Measurements from ENCODE around the gene PLCH1. TPM values are rescaled to one million over a fixed set of nuclear protein-coding genes. Genes with fewer than 3 reads are reported as not detected.
A peak's percentile ranks its signal among the peaks of the same experiment; 100 is the strongest.

The PLCH1 gene
- total and polyA plus RNA-seq, 2 donors (not counting 1 experiment from before 2014, with no cell fraction given): under 0.01 to 0.03 TPM

DNA sequence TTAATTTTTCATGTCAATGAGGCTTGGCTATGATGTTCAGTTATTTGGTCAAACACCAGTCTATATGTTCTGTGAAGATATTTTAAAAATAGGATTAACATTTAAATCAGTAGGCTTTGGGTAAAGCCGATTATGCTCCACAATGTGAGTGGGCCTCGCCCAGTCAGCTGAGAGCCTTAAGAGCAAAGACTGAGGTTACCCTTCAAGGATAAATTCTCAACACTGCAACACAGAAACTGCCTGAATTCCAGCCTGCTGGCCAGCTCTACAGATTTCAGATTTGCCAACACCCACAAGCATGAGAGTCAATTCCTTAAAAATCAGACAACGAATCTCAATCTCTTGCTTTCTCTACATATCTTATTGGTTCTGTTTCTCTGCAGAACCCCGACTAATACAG is 188.3 kb downstream of the PLCH1 start:
- no peak overlapping the region for H3K4me2 ChIP-seq (ENCODE audit: extremely low read depth, insufficient read depth, low read length)
- no peaks in the 10 kb centered on the region for H3K27me3 ChIP-seq (ENCODE audit: control insufficient read depth, insufficient read depth, low read length)
- H3K9me3 ChIP-seq (ENCODE audit: control insufficient read depth, insufficient read depth, low read depth, low read length): no peaks in the 10 kb centered on the region
- H3K9ac ChIP-seq (ENCODE audit: insufficient read depth, low read length): no peak overlapping the region
- TF ChIP-seq, protein P1, sequence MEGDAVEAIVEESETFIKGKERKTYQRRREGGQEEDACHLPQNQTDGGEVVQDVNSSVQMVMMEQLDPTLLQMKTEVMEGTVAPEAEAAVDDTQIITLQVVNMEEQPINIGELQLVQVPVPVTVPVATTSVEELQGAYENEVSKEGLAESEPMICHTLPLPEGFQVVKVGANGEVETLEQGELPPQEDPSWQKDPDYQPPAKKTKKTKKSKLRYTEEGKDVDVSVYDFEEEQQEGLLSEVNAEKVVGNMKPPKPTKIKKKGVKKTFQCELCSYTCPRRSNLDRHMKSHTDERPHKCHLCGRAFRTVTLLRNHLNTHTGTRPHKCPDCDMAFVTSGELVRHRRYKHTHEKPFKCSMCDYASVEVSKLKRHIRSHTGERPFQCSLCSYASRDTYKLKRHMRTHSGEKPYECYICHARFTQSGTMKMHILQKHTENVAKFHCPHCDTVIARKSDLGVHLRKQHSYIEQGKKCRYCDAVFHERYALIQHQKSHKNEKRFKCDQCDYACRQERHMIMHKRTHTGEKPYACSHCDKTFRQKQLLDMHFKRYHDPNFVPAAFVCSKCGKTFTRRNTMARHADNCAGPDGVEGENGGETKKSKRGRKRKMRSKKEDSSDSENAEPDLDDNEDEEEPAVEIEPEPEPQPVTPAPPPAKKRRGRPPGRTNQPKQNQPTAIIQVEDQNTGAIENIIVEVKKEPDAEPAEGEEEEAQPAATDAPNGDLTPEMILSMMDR (conservative IDR thresholded peaks at IDR 0.05 in 1 of 2, IDR thresholded peaks at IDR 0.05 in 1 of 2; ENCODE audit: low read depth in 1 of 2, low read length in 2 of 2): no peak
- TF ChIP-seq EZH2 (IDR thresholded peaks at IDR 0.05; ENCODE audit: low read length, missing control alignments): no peak
- H3K36me3 ChIP-seq (ENCODE audit: control insufficient read depth, insufficient read depth, low read length): no peaks in the 10 kb centered on the region
- peak in 1 of 2 donors; percentile 47 for DNase-seq (ENCODE audit: low read depth in 2 of 2)
- H3K79me2 ChIP-seq (ENCODE audit: control insufficient read depth, insufficient read depth, low read length): no peaks in the 10 kb centered on the region
- H4K20me1 ChIP-seq (ENCODE audit: control insufficient read depth, extremely low read depth, insufficient read depth, low read length): no peaks in the 10 kb centered on the region
- no peaks in the 10 kb centered on the region for H3K4me1 ChIP-seq (ENCODE audit: control insufficient read depth, extremely low read depth, insufficient read depth, low read length)
- no peak overlapping the region for H3K4me3 ChIP-seq (replicated peaks in 1 of 4; ENCODE audit: control extremely low read depth in 1 of 4, insufficient read depth in 1 of 4, low read depth in 3 of 4, low read length in 4 of 4)
- no peak overlapping the region for H2AFZ ChIP-seq (ENCODE audit: low read length)
- H3K27ac ChIP-seq (ENCODE audit: insufficient read depth, low read length): no peak overlapping the region

DNA sequence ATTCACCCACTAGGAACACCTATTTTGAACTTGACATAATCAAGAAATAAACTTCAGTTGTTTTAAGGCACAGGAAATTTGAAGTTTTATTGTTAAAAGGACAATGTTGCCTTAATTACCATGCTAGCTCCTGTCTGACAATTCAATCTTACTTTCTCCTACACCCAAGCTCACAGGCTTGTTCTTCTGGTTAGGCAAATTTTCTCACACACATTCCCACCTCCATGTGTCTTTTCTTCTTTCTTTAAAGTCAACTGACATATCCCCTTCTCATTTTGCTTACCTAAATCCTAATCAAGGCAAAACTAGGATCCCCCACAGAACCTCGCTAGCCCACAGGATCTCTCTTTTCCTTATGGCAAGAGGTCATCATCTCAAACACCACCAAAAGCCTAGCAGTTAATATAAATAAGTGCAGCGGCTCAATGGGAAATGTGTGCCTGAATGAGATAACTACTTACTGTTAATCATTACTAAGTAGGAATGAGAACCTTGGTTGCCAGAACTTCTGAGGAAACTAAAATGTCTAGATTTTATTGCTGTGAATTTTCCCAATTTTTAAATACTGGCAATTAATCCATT is 189.3 kb downstream of the PLCH1 start:
- no peak for DNase-seq (ENCODE audit: low read depth in 2 of 2)
- H3K9me3 ChIP-seq (ENCODE audit: control insufficient read depth, insufficient read depth, low read depth, low read length): no peaks in the 10 kb centered on the region
- no peaks in the 10 kb centered on the region for H3K27me3 ChIP-seq (ENCODE audit: control insufficient read depth, insufficient read depth, low read length)
- H3K79me2 ChIP-seq (ENCODE audit: control insufficient read depth, insufficient read depth, low read length): no peaks in the 10 kb centered on the region
- no peak for TF ChIP-seq EZH2 (IDR thresholded peaks at IDR 0.05; ENCODE audit: low read length, missing control alignments)
- TF ChIP-seq, protein P1 (conservative IDR thresholded peaks at IDR 0.05 in 1 of 2, IDR thresholded peaks at IDR 0.05 in 1 of 2; ENCODE audit: low read depth in 1 of 2, low read length in 2 of 2): no peak
- no peaks in the 10 kb centered on the region for H3K36me3 ChIP-seq (ENCODE audit: control insufficient read depth, insufficient read depth, low read length)
- H3K9ac ChIP-seq (ENCODE audit: insufficient read depth, low read length): no peak overlapping the region
- H2AFZ ChIP-seq (ENCODE audit: low read length): no peak overlapping the region
- no peak overlapping the region for H3K4me2 ChIP-seq (ENCODE audit: extremely low read depth, insufficient read depth, low read length)
- H3K4me3 ChIP-seq (replicated peaks in 1 of 4; ENCODE audit: control extremely low read depth in 1 of 4, insufficient read depth in 1 of 4, low read depth in 3 of 4, low read length in 4 of 4): no peak overlapping the region
- no peaks in the 10 kb centered on the region for H3K4me1 ChIP-seq (ENCODE audit: control insufficient read depth, extremely low read depth, insufficient read depth, low read length)
- no peak overlapping the region for H3K27ac ChIP-seq (ENCODE audit: insufficient read depth, low read length)
- no peaks in the 10 kb centered on the region for H4K20me1 ChIP-seq (ENCODE audit: control insufficient read depth, extremely low read depth, insufficient read depth, low read length)

DNA sequence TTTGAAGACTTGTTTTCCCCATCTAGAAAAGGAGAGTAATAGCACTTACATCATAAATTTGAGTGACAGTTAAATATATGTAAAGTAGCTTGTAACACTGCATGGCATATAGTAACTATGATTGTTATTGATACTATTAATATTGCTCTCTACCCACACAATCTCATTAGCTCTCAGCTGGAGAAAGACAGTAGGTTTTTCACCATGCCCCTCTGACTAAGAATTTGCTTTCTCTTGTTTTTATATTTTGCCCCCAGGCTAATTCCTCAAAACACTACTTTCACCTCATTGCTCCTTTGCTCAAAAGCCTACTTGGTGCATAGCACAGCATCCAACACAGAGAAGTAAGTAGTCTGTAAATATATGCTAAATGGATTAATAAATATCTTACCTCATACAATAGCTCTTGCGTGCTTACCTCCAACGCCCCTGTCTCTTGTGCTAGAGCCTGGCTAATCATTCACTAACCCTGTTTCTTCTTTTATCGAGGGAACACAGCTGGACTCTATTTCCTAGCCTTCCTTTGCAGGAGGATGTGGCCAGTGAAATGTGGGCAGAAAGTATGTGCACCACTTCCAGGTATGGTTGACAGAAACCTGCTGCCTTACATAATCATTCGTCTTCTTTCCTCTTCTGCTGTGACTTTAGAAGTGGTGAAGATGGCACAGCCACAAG is 190.0 kb downstream of the PLCH1 start:
- Histone ChIP-seq H2AFZ (ENCODE audit: low read length) (no peak overlapping the region), H4K20me1 (ENCODE audit: control insufficient read depth, extremely low read depth, insufficient read depth, low read length) (no peaks in the 10 kb centered on the region), H3K27ac (ENCODE audit: insufficient read depth, low read length) (no peak overlapping the region), H3K27me3 (ENCODE audit: control insufficient read depth, insufficient read depth, low read length) (no peaks in the 10 kb centered on the region), H3K36me3 (ENCODE audit: control insufficient read depth, insufficient read depth, low read length) (no peaks in the 10 kb centered on the region), H3K9me3 (ENCODE audit: control insufficient read depth, insufficient read depth, low read depth, low read length) (no peaks in the 10 kb centered on the region), H3K4me2 (ENCODE audit: extremely low read depth, insufficient read depth, low read length) (no peak overlapping the region), H3K4me1 (ENCODE audit: control insufficient read depth, extremely low read depth, insufficient read depth, low read length) (no peaks in the 10 kb centered on the region), H3K9ac (ENCODE audit: insufficient read depth, low read length) (no peak overlapping the region), H3K79me2 (ENCODE audit: control insufficient read depth, insufficient read depth, low read length) (no peaks in the 10 kb centered on the region), H3K4me3 (replicated peaks in 1 of 4; ENCODE audit: control extremely low read depth in 1 of 4, insufficient read depth in 1 of 4, low read depth in 3 of 4, low read length in 4 of 4) (no peak overlapping the region)
- no peak for TF ChIP-seq EZH2 (IDR thresholded peaks at IDR 0.05; ENCODE audit: low read length, missing control alignments)
- TF ChIP-seq, protein P1 (conservative IDR thresholded peaks at IDR 0.05 in 1 of 2, IDR thresholded peaks at IDR 0.05 in 1 of 2; ENCODE audit: low read depth in 1 of 2, low read length in 2 of 2): no peak
- no peak for DNase-seq (ENCODE audit: low read depth in 2 of 2)
